ENCODE results near the gene ALDH5A1.

- TF ChIP-seq CTCF (conservative IDR thresholded peaks at IDR 0.05; ENCODE audit: low read length) (no peak), EZH2phosphoT487 (IDR thresholded peaks at IDR 0.05; ENCODE audit: borderline replicate concordance) (no peak)
Measured at GRCh38 chr6:24584382-24584720, 89.6 kb downstream of the ALDH5A1 start.
